DMS153 treated with DMSO at 0.1 percent for 48 hours (cell line): ENCODE data around the gene LMO1.

Experiments used
- DNase-seq: peaks from one replicate; lab custom pipeline; 2025; ENCODE audit not compliant: unreplicated experiment; lab: John Stamatoyannopoulos, UW

Gene LMO1

GRCh38 chr11:8288824-8289491 lies 25.3 kb upstream of the LMO1 start:
- DNase-seq, result no peak

- no peak for DNase-seq
Measured at GRCh38 chr11:8288166-8288772, 24.6 kb upstream of the LMO1 start.

- no peak for DNase-seq
Measured at GRCh38 chr11:8287703-8288102, 24.0 kb upstream of the LMO1 start.

GRCh38 chr11:8287297-8287696 lies 23.6 kb upstream of the LMO1 start:
- DNase-seq, result no peak

GRCh38 chr11:8286886-8287285 lies 23.2 kb upstream of the LMO1 start:
- DNase-seq, result no peak

GRCh38 chr11:8285796-8286195 lies 22.1 kb upstream of the LMO1 start:
- DNase-seq, result no peak

- DNase-seq, result no peak
Measured at GRCh38 chr11:8285228-8285627, 21.6 kb upstream of the LMO1 start.

- peak; percentile 24 for DNase-seq
Measured at GRCh38 chr11:8283465-8284230, 20.0 kb upstream of the LMO1 start.

GRCh38 chr11:8283100-8283464 lies 19.4 kb upstream of the LMO1 start:
- no peak for DNase-seq

GRCh38 chr11:8282631-8283030 lies 19.0 kb upstream of the LMO1 start:
- no peak for DNase-seq

GRCh38 chr11:8281266-8281665 lies 17.6 kb upstream of the LMO1 start:
- DNase-seq, result no peak

GRCh38 chr11:8277691-8278090 lies 14.0 kb upstream of the LMO1 start:
- no peak for DNase-seq

GRCh38 chr11:8276528-8276927 lies 12.8 kb upstream of the LMO1 start:
- DNase-seq, result no peak

- no peak for DNase-seq
Measured at GRCh38 chr11:8273287-8273686, 9.6 kb upstream of the LMO1 start.

- no peak for DNase-seq
Measured at GRCh38 chr11:8271106-8271886, 7.6 kb upstream of the LMO1 start.

GRCh38 chr11:8269636-8270035 lies 6.0 kb upstream of the LMO1 start:
- no peak for DNase-seq

GRCh38 chr11:8268530-8269400 lies 5.1 kb upstream of the LMO1 start:
- DNase-seq, result no peak

- no peak for DNase-seq
Measured at GRCh38 chr11:8267831-8268529, 4.3 kb upstream of the LMO1 start.

- DNase-seq, result no peak
Measured at GRCh38 chr11:8267280-8267679, 3.6 kb upstream of the LMO1 start.
